IMR-90 (cell line): ENCODE data around the gene ANXA1.
A peak's percentile ranks its signal among the peaks of the same experiment; 100 is the strongest.
"Not testable (repeated sequence)": the region's sequence is repeated elsewhere in the genome, so short reads cannot be mapped to it uniquely, and the experiment has no call there.

Experiments used
- BHLHE40 ChIP-seq: fragments of 150-350 bp; IDR thresholded peaks from 2 replicates; pipeline ENCODE4 v1.6.1; 2016; ENCODE audit warnings: mild to moderate bottlenecking, low read depth, low read length
- CTCF ChIP-seq: conservative IDR thresholded peaks from 2 replicates; pipeline ENCODE4 v1.5.1; 2012; ENCODE audit warnings: mild to moderate bottlenecking, low read depth, low read length, improper control_type of control experiment
- ELK1 ChIP-seq: fragments of 150-350 bp; IDR thresholded peaks from 2 replicates; pipeline ENCODE4 v1.6.1; 2016; ENCODE audit warnings: low read depth, mild to moderate bottlenecking, low read length, moderate library complexity, borderline replicate concordance
- MAFK ChIP-seq: IDR thresholded peaks from 2 replicates; pipeline ENCODE4 v1.6.1; 2012; ENCODE audit warnings: low read depth, low read length, improper control_type of control experiment
- MXI1 ChIP-seq: IDR thresholded peaks from 2 replicates; pipeline ENCODE4 v1.6.1; 2012; ENCODE audit warnings: low read depth, mild to moderate bottlenecking, low read length, moderate library complexity, borderline replicate concordance
- NFE2L2 ChIP-seq: fragments of 150-350 bp; IDR thresholded peaks from 2 replicates; pipeline ENCODE4 v1.6.1; 2016; ENCODE audit warnings: low read depth, mild to moderate bottlenecking, low read length
- POLR2A ChIP-seq: IDR thresholded peaks from 2 replicates; pipeline ENCODE4 v1.6.1; 2012; ENCODE audit warnings: mild to moderate bottlenecking, low read depth, low read length
- RAD21 ChIP-seq: IDR thresholded peaks from 2 replicates; pipeline ENCODE4 v1.6.1; 2012; ENCODE audit warnings: low read length, improper control_type of control experiment
- RCOR1 ChIP-seq: IDR thresholded peaks from 2 replicates; pipeline ENCODE4 v1.6.1; 2012; ENCODE audit warnings: mild to moderate bottlenecking, low read length, improper control_type of control experiment; ENCODE audit not compliant: insufficient replicate concordance
- SMC3 ChIP-seq: fragments of 150-350 bp; IDR thresholded peaks from 2 replicates; pipeline ENCODE4 v1.6.1; 2016; ENCODE audit warnings: low read depth, mild to moderate bottlenecking, antibody characterized with exemption, low read length, moderate library complexity
- TF ChIP-seq, protein P1 (sequence below): fragments of 150-350 bp; IDR thresholded peaks from 2 replicates; pipeline ENCODE4 v1.6.1; 2017; ENCODE audit warnings: mild to moderate bottlenecking, antibody characterized with exemption, low read length, low read depth

DNA sequence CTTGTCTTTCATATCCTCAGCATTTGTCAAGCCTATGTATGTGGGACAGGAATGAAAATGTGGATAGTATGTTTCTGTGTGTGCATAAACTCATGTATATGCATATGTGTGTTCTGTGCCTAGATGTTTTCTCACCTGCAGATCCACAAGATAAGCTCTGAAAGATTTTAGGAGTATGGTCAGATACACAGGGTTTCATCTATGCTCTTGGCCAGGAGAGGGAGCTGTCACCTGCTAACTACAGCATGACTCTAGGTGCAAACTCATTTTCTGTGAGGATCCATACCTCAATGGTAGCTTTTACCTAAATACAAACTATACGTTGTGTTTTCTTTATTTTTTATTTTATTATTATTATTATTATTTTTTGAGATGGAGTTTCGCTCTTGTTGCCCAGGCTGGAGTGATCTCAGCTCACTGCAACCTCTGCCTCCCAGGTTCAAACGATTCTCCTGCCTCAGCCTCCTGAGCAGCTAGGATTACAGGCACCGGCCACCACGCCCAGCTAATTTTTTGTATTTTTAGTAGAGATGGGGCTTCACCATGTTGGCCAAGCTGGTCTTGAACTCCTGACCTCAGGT is 44.1 kb upstream of the ANXA1 start:
- not testable (repeated sequence) for TF ChIP-seq ELK1, POLR2A, NFE2L2, BHLHE40, RCOR1, MAFK, MXI1
- TF ChIP-seq CTCF (peak; percentile 76), RAD21 (peak; percentile 87), SMC3 (peak; percentile 93)
- TF ChIP-seq, protein P1, sequence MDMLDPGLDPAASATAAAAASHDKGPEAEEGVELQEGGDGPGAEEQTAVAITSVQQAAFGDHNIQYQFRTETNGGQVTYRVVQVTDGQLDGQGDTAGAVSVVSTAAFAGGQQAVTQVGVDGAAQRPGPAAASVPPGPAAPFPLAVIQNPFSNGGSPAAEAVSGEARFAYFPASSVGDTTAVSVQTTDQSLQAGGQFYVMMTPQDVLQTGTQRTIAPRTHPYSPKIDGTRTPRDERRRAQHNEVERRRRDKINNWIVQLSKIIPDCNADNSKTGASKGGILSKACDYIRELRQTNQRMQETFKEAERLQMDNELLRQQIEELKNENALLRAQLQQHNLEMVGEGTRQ = not testable (repeated sequence)
